Measurements from ENCODE around the gene RNU1-4. TPM values are rescaled to one million over a fixed set of nuclear protein-coding genes. Genes with fewer than 3 reads are reported as not detected.
"Not testable (repeated sequence)": the region's sequence is repeated elsewhere in the genome, so short reads cannot be mapped to it uniquely, and the experiment has no call there.

RNU1-4 gene
- total and polyA plus RNA-seq, 2 of the 13 experiments (the other 11 are each of a cell fraction or from before 2014, with no cell fraction given) = under 0.01 to 11,018 TPM

GRCh38 chr1:16697152-16697551 lies 43.2 kb upstream of the RNU1-4 start:
- H3K79me2 ChIP-seq (ENCODE audit: insufficient read depth, low read length); H4K20me1 ChIP-seq (ENCODE audit: insufficient read depth, low read length); DNase-seq (ENCODE audit: low spot score); BruUV-seq (replicated peaks); intact Hi-C loops (cut with micrococcal nuclease; ENCODE audit: unreplicated experiment); H2AFZ ChIP-seq (ENCODE audit: low read length); H3K36me3 ChIP-seq (replicated peaks in 1 of 2; ENCODE audit: control insufficient read depth in 1 of 2, insufficient read depth in 2 of 2, low read length in 2 of 2); H3K9me3 ChIP-seq (ENCODE audit: low read length); in situ Hi-C loops (cut with HindIII; ENCODE audit: extremely low pct_ligation_motif_present, low pct_unique_long_range_greater_than_20kb); H3K9ac ChIP-seq (ENCODE audit: insufficient read depth, low read depth, low read length); H3K4me1 ChIP-seq (ENCODE audit: insufficient read depth, low read length); H3K27me3 ChIP-seq (ENCODE audit: control insufficient read depth in 1 of 2, insufficient read depth in 2 of 2, low read length in 2 of 2); CTCF ChIA-PET (ENCODE audit: low intra/inter-chr PET ratio, low total read pairs); TF ChIP-seq HNF4G (CRISPR knock-in tag; IDR thresholded peaks at IDR 0.05; ENCODE audit: borderline replicate concordance, low read depth); NR2F6 (IDR thresholded peaks at IDR 0.05): not testable (repeated sequence)
- 0% methylated on average over 1 of the region's 7 CpGs for WGBS (ENCODE audit: low lambda C conversion rate)
- FAIRE-seq (peak; percentile 95), ATAC-seq (peak; percentile 90)
- POLR2A ChIA-PET = interaction anchor here (1.2 to 3.2 kb wide), 6 partner anchors 10 to 208 kb away, joined by 3 to 16 read pairs (median 6); partner anchors contain the start of gene RNU1-1
- H3K27ac ChIP-seq (ENCODE audit: extremely low read length, insufficient read depth, low read length) = peak overlapping the region; percentile 48
- peak overlapping the region; percentile 16 to 57 (median 33); a peak in 4 of 6 replicates for H3K4me3 ChIP-seq (replicated peaks in 1 of 3; ENCODE audit: insufficient read depth in 1 of 3, low read depth in 2 of 3, low read length in 3 of 3)
- peak; percentile 32; the same call in 1 of the 2 replicates for TF ChIP-seq PATZ1 (CRISPR knock-in tag; IDR thresholded peaks at IDR 0.05)
- TF ChIP-seq ZBTB7B (CRISPR knock-in tag; IDR thresholded peaks at IDR 0.05) = peak; percentile 75
- 0 out of 2 replicates have a peak, but pooled peaks have one; percentile 15 for TF ChIP-seq KDM6A (CRISPR knock-in tag; IDR thresholded peaks at IDR 0.05; ENCODE audit: low read depth)
- 0 out of 2 replicates have a peak, but pooled peaks have one; percentile 35 for TF ChIP-seq ZNF264 (CRISPR knock-in tag; IDR thresholded peaks at IDR 0.05)
- 0 out of 2 replicates have a peak, but pooled peaks have one; percentile 21 for TF ChIP-seq ZFX (CRISPR knock-in tag; IDR thresholded peaks at IDR 0.05; ENCODE audit: low read depth)
- TF ChIP-seq DRAP1 (CRISPR knock-in tag; IDR thresholded peaks at IDR 0.05) = 0 out of 2 replicates have a peak, but pooled peaks have one; percentile 24
- 0 out of 4 replicates have a peak, but pooled peaks of 1 of the 2 experiments have one; percentile 31 for TF ChIP-seq POLR2A (IDR thresholded peaks at IDR 0.05; ENCODE audit: insufficient read depth in 1 of 2, low read depth in 2 of 2, low read length in 2 of 2)
- peak; percentile 43; the same call in 1 of the 2 replicates for TF ChIP-seq RXRB (CRISPR knock-in tag; IDR thresholded peaks at IDR 0.05; ENCODE audit: borderline replicate concordance)
- TF ChIP-seq SAP130 (CRISPR knock-in tag; IDR thresholded peaks at IDR 0.05; ENCODE audit: low read depth) = peak; percentile 44
- TF ChIP-seq HNF4G (IDR thresholded peaks at IDR 0.05; ENCODE audit: borderline replicate concordance, low read depth, low read length) = 0 out of 2 replicates have a peak, but pooled peaks have one; percentile 11
- peak; percentile 52; the same call in 1 of the 2 replicates for TF ChIP-seq NR2F6 (CRISPR knock-in tag; IDR thresholded peaks at IDR 0.05)
- peak; percentile 20; the same call in 1 of the 2 replicates for TF ChIP-seq RARA (CRISPR knock-in tag; IDR thresholded peaks at IDR 0.05)
- TF ChIP-seq MED1 (CRISPR knock-in tag; IDR thresholded peaks at IDR 0.05) = 0 out of 2 replicates have a peak, but pooled peaks have one; percentile 14
- peak; percentile 76 for TF ChIP-seq HNF4A (CRISPR knock-in tag; IDR thresholded peaks at IDR 0.05)
- peak overlapping the region; percentile 63 for H3K4me2 ChIP-seq (ENCODE audit: low read depth, low read length)

GRCh38 chr1:16699440-16699839 lies 40.9 kb upstream of the RNU1-4 start:
- DNase-seq (ENCODE audit: low spot score); FAIRE-seq; ATAC-seq; CTCF ChIA-PET (ENCODE audit: low intra/inter-chr PET ratio, low total read pairs); BruUV-seq (replicated peaks); H3K9ac ChIP-seq (ENCODE audit: insufficient read depth, low read depth, low read length); H3K27ac ChIP-seq (ENCODE audit: extremely low read length, insufficient read depth, low read length); H2AFZ ChIP-seq (ENCODE audit: low read length); H3K4me3 ChIP-seq (replicated peaks in 1 of 3; ENCODE audit: insufficient read depth in 1 of 3, low read depth in 2 of 3, low read length in 3 of 3); H3K79me2 ChIP-seq (ENCODE audit: insufficient read depth, low read length); H3K36me3 ChIP-seq (replicated peaks in 1 of 2; ENCODE audit: control insufficient read depth in 1 of 2, insufficient read depth in 2 of 2, low read length in 2 of 2); H3K4me2 ChIP-seq (ENCODE audit: low read depth, low read length); H3K9me3 ChIP-seq (ENCODE audit: low read length); H3K27me3 ChIP-seq (ENCODE audit: control insufficient read depth in 1 of 2, insufficient read depth in 2 of 2, low read length in 2 of 2); in situ Hi-C loops (cut with HindIII; ENCODE audit: extremely low pct_ligation_motif_present, low pct_unique_long_range_greater_than_20kb); intact Hi-C loops (cut with micrococcal nuclease; ENCODE audit: unreplicated experiment); POLR2A ChIA-PET; H3K4me1 ChIP-seq (ENCODE audit: insufficient read depth, low read length); H4K20me1 ChIP-seq (ENCODE audit: insufficient read depth, low read length): not testable (repeated sequence)
- 96% methylated on average over 44 of the region's 52 CpGs for WGBS (ENCODE audit: low lambda C conversion rate)
